Central memory CD4-positive, alpha-beta T cell (primary cell): ENCODE results near the gene TAS2R46.
"Not testable (repeated sequence)": the region's sequence is repeated elsewhere in the genome, so short reads cannot be mapped to it uniquely, and the experiment has no call there.

ENCODE experiments used
- DNase-seq: peaks from one replicate; pipeline ENCODE4 v3.0.0; 2022

The TAS2R46 gene

GRCh38 chr12:11033959-11034358, 28.1 kb downstream of the TAS2R46 start:
- not testable (repeated sequence) for DNase-seq

GRCh38 chr12:11031307-11031706, 30.8 kb downstream of the TAS2R46 start, which contains the start of gene TAS2R31:
TSS of gene TAS2R31 (minus strand) at chr12:11031407. CDS start at chr12:11031335, 72 bp downstream.
- DNase-seq, result no peak

GRCh38 chr12:11026118-11026517, 36.0 kb downstream of the TAS2R46 start:
- no peak for DNase-seq

- DNase-seq, result no peak
These were observed 38.7 kb downstream of the TAS2R46 start for GRCh38 chr12:11023387-11023786.

- DNase-seq, result no peak
These were observed 39.6 kb downstream of the TAS2R46 start, which contains the start of gene TAS2R19 for GRCh38 chr12:11022520-11022919. TSS of gene TAS2R19 (minus strand) at chr12:11022620. CDS start at chr12:11022571, 49 bp downstream.

- DNase-seq, result no peak
These were observed 45.2 kb downstream of the TAS2R46 start for GRCh38 chr12:11016937-11017336.

- no peak for DNase-seq
These were observed 46.2 kb downstream of the TAS2R46 start for GRCh38 chr12:11015775-11016430.

GRCh38 chr12:11014234-11014633, 47.9 kb downstream of the TAS2R46 start:
- DNase-seq, result no peak
